Loucy (cell line): ENCODE measurements around the gene ARHGAP10.

Experiments
- EZH2phosphoT487 ChIP-seq: fragments of 200-600 bp; IDR thresholded peaks from 2 replicates; pipeline ENCODE4 v1.6.1; 2018; ENCODE audit warnings: antibody characterized with exemption, mild to moderate bottlenecking, moderate library complexity, borderline replicate concordance
- TF ChIP-seq, protein P1 (sequence below): fragments of 200-600 bp; sonication (generic); conservative IDR thresholded peaks from 2 replicates; pipeline ENCODE4 v1.5.1; 2014; ENCODE audit warnings: mild to moderate bottlenecking, antibody characterized with exemption, low read length

DNA sequence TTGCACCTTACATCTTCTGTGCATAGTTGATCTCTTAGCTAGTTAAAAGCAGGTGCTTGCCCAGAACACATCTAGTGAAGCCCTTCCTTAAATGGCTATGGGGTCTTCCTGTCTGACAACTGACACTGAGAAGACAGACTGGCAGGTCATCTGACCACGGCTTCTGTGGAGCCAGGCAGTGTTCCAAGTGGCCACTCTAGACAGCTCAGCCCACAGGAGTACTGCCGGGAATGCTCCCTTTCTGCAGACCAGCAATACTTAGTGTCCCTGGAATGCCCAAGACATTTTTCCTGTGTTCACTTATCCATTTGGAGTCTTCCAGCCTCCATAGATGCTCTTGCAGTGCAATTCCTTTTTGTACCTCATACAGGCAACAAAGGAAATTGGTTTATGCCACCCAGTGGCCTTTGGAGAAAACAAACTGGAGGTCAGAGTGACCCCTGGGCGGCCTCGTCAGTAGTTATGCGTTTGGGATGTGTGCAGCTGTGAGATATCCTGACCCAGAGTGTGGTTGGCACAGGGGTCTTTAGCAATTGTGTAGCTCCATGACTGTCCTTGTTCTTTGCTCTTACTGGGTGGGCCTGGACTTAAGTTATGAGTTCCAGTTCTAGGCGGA lies 335.5 kb downstream of the ARHGAP10 start:
- TF ChIP-seq, protein P1, sequence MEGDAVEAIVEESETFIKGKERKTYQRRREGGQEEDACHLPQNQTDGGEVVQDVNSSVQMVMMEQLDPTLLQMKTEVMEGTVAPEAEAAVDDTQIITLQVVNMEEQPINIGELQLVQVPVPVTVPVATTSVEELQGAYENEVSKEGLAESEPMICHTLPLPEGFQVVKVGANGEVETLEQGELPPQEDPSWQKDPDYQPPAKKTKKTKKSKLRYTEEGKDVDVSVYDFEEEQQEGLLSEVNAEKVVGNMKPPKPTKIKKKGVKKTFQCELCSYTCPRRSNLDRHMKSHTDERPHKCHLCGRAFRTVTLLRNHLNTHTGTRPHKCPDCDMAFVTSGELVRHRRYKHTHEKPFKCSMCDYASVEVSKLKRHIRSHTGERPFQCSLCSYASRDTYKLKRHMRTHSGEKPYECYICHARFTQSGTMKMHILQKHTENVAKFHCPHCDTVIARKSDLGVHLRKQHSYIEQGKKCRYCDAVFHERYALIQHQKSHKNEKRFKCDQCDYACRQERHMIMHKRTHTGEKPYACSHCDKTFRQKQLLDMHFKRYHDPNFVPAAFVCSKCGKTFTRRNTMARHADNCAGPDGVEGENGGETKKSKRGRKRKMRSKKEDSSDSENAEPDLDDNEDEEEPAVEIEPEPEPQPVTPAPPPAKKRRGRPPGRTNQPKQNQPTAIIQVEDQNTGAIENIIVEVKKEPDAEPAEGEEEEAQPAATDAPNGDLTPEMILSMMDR = no peak
- no peak for TF ChIP-seq EZH2phosphoT487
